Central memory CD8-positive, alpha-beta T cell (primary cell): ENCODE measurements around the gene DCTPP1.

Experiments used
- ATAC-seq: fragments of 150-1000 bp; cut with Tn5 transposase; replicated peaks from 2 replicates; pipeline ENCODE4 v1.10.0; 2022; ENCODE audit warnings: mild to moderate bottlenecking, moderate FRiP score, moderate number of reproducible peaks; ENCODE audit not compliant: poor library complexity, severe bottlenecking; ENCODE audit errors: extremely low read depth
- DNase-seq, 2 donors: peaks; one replicate each; pipeline ENCODE4 v3.0.0; 2021; ENCODE audit warnings: low spot score in 2 of 2
- H3K27ac Mint-ChIP-seq: one replicate; pipeline ENCODE4 v1.8.0; 2022; ENCODE audit warnings: low read depth, mild to moderate bottlenecking, moderate library complexity, mixed read lengths
- H3K27me3 Mint-ChIP-seq: one replicate; pipeline ENCODE4 v1.8.0; 2022; ENCODE audit warnings: mixed read lengths
- H3K36me3 Mint-ChIP-seq: one replicate; pipeline ENCODE4 v1.8.0; 2022; ENCODE audit warnings: mild to moderate bottlenecking, moderate library complexity, mixed read lengths; ENCODE audit not compliant: insufficient read depth
- H3K4me1 Mint-ChIP-seq: one replicate; pipeline ENCODE4 v1.8.0; 2022; ENCODE audit warnings: mixed read lengths
- H3K4me3 Mint-ChIP-seq: one replicate; pipeline ENCODE4 v1.8.0; 2022; ENCODE audit warnings: mild to moderate bottlenecking, moderate library complexity, mixed read lengths
- H3K9me3 Mint-ChIP-seq: one replicate; pipeline ENCODE4 v1.8.0; 2022; ENCODE audit warnings: mixed read lengths

Gene DCTPP1

DNA sequence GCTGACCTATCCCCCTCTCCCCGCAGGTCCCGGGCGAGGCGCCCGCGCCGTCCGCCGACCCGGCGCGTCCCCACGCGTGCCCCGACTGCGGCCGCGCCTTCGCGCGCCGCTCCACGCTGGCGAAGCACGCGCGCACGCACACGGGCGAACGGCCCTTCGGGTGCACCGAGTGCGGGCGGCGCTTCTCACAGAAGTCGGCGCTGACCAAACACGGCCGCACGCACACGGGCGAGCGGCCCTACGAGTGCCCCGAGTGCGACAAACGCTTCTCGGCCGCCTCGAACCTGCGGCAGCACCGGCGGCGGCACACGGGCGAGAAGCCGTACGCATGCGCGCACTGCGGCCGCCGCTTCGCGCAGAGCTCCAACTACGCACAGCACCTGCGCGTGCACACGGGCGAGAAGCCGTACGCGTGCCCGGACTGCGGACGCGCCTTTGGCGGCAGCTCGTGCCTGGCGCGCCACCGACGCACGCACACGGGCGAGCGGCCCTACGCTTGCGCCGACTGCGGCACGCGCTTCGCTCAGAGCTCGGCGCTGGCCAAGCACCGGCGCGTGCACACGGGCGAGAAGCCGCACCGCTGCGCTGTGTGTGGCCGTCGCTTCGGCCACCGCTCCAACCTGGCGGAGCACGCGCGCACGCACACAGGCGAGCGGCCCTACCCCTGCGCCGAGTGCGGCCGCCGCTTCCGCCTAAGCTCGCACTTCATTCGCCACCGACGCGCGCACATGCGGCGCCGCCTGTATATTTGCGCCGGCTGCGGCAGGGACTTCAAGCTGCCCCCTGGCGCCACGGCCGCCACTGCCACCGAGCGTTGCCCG lies 12.1 kb downstream of the DCTPP1 start:
- ATAC-seq (peak; percentile 88), DNase-seq (peak; percentile 72 to 84)
- Mint-ChIP-seq H3K27me3 (no peaks in the 10 kb centered on the region), H3K36me3 (peaks cover 9% of the 10 kb centered on the region), H3K4me1 (peaks cover 26% of the 10 kb centered on the region), H3K27ac (no peak overlapping the region), H3K9me3 (no peaks in the 10 kb centered on the region), H3K4me3 (peak overlapping the region; percentile 72)

DNA sequence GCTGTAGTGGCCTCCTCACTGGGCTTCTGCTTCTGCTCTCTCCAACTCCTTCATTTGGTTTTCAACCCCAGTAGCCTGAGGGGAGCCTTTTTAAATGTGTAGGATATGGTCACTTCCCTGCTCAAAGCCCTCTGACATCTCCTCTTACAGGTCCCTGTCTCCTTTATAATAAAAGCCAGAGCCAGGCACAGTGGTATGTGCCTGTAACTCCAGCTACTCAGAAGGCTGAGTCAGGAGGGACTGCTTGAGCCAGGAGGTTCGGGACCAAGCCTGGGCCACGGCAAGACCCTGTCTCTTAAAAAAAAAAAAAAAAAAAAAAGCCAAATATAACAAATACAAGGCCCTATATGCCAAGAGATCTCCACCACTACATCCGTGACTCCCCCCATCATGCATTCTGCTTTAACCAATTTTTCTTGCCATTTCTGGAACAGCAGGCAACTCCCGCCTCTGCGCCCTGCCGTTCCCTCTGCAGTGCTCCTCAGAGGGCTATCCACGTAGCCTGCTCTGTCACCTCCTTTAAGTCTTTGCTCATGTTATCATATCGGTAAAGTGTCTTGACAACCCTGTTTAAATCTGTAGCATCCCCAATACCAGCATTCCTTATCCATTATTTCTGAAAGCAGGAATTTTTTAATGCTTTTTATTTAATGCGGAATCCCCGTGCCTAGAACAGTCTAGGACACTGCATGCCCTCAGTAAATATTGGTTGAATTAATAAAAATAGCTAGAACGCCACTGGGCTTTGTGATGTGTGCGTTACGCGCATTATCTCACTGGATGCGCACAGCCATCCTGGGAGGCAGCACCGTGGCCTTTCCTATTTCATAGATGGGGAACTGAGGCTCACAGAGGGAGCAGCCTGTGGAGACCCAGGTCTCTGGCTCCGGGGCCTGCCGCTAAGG lies 13.0 kb downstream of the DCTPP1 start:
- ATAC-seq: peak; percentile 5
- H3K36me3 Mint-ChIP-seq: peaks cover 8% of the 10 kb centered on the region
- peak in 1 of 2 donors; percentile 24 for DNase-seq
- peak overlapping the region; percentile 72 for H3K4me3 Mint-ChIP-seq
- H3K4me1 Mint-ChIP-seq: peaks cover 31% of the 10 kb centered on the region
- H3K27ac Mint-ChIP-seq: peak overlapping the region; percentile 70
- no peaks in the 10 kb centered on the region for H3K27me3 Mint-ChIP-seq
- no peaks in the 10 kb centered on the region for H3K9me3 Mint-ChIP-seq

GRCh38 chr16:30416047-30416603 lies 13.7 kb downstream of the DCTPP1 start:
- Mint-ChIP-seq H3K4me1 (peaks cover 31% of the 10 kb centered on the region), H3K27ac (peak overlapping the region; percentile 70), H3K27me3 (no peaks in the 10 kb centered on the region)

GRCh38 chr16:30414159-30414558 lies 15.7 kb downstream of the DCTPP1 start:
- Mint-ChIP-seq H3K9me3 (no peaks in the 10 kb centered on the region), H3K27ac (no peak overlapping the region), H3K4me1 (peaks cover 28% of the 10 kb centered on the region), H3K4me3 (no peak overlapping the region), H3K36me3 (peaks cover 12% of the 10 kb centered on the region), H3K27me3 (no peaks in the 10 kb centered on the region)
- ATAC-seq (no peak), DNase-seq (no peak)

More at GRCh38 chr16:30416047-30416603, 13.7 kb downstream of the DCTPP1 start:
- no peak overlapping the region for H3K4me3 Mint-ChIP-seq
- ATAC-seq (no peak), DNase-seq (no peak)
- H3K9me3 Mint-ChIP-seq: no peaks in the 10 kb centered on the region
- peaks cover 12% of the 10 kb centered on the region for H3K36me3 Mint-ChIP-seq

- no peaks in the 10 kb centered on the region for H3K27me3 Mint-ChIP-seq
- no peak overlapping the region for H3K27ac Mint-ChIP-seq
- peaks cover 36% of the 10 kb centered on the region for H3K4me1 Mint-ChIP-seq
- H3K9me3 Mint-ChIP-seq: no peaks in the 10 kb centered on the region
- ATAC-seq (no peak), DNase-seq (no peak)
- H3K4me3 Mint-ChIP-seq: no peak overlapping the region
- H3K36me3 Mint-ChIP-seq: peaks cover 14% of the 10 kb centered on the region
Measured at GRCh38 chr16:30413112-30413806, 16.6 kb downstream of the DCTPP1 start.

DNA sequence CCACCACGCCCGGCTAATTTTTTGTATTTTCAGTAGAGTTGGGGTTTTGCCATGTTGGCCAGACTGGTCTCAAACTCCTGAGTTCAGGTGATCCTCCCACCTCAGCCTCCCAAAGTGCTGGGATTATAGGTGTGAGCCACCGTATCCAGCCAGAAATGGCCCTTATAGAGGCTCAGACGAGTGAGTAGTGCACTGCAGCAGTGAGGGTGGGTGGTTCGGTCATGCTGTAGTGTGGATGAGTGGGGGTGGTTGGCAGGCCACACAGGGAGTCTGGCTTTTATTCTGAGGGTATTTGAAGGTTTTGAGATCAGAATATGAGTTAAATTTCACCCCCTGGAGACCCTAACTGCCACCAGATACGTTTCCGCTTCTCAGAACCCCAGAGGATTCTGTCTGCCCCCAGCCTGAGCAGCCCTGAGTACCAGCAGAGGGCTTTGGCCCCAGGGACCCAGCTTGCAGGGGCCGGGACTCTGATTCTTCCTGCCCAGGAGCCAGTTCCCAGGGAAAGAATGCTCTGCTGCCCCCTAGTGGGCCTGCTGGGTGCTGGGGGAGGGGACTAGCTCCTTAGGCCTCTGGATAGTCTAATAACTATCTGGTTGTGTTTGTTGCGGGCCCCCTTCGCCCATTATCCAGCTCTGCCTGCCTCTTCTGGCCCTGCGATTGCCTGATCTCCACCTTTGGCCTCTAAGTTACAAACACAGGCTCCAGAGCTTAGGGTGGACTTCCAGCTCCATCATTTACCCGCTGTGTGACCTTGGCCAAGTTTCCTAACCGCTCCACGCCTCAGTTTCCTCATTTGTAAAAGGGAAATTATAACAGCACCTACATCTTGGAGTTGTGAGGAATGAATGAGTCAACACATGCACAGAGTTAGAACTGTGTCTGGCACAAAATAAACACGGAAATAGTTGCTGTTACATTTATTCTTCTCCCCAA lies 20.4 kb downstream of the DCTPP1 start:
- Mint-ChIP-seq H3K4me1 (peaks cover 30% of the 10 kb centered on the region), H3K36me3 (peaks cover 15% of the 10 kb centered on the region), H3K9me3 (no peaks in the 10 kb centered on the region), H3K27ac (no peak overlapping the region), H3K4me3 (peak overlapping the region; percentile 89), H3K27me3 (no peaks in the 10 kb centered on the region)
- DNase-seq (peak; percentile 88 to 95), ATAC-seq (peak; percentile 72)

DNA sequence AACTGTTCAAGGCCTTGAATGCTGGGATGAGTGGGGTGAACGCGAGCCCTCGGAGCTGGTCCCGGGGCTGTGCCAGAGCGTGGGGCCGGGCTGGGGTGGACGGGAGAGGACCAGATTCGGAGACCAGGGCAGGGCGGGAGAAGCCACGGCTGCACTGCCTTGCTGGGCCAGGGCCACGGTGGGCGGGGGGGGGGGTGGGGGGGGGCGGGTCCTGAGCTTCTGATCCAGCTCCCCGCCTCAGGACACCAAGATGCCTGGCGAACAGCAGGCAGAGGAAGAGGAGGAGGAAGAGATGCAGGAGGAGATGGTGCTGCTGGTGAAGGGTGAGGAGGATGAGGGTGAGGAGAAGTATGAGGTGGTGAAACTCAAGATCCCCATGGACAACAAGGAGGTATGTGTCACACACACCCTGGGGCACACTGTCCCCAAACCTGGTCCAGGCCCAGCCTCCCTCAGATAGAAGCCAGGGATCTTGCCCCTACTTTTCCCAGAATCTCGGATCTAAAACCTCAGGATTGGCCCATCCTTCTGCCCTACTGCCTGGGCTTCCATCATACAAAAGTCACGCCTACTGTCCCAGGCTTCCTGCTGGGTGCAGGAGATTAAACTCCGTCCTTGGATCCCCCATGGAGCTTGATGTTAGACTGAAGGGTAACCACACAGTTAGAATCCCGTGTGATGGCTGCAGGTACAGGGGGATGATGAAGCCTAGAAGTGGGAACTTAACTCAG lies 21.9 kb downstream of the DCTPP1 start:
- Mint-ChIP-seq H3K36me3 (peaks cover 15% of the 10 kb centered on the region), H3K9me3 (no peaks in the 10 kb centered on the region), H3K4me1 (peaks cover 30% of the 10 kb centered on the region), H3K4me3 (peak overlapping the region; percentile 89), H3K27ac (no peak overlapping the region), H3K27me3 (no peaks in the 10 kb centered on the region)
- ATAC-seq (no peak), DNase-seq (no peak)

DNA sequence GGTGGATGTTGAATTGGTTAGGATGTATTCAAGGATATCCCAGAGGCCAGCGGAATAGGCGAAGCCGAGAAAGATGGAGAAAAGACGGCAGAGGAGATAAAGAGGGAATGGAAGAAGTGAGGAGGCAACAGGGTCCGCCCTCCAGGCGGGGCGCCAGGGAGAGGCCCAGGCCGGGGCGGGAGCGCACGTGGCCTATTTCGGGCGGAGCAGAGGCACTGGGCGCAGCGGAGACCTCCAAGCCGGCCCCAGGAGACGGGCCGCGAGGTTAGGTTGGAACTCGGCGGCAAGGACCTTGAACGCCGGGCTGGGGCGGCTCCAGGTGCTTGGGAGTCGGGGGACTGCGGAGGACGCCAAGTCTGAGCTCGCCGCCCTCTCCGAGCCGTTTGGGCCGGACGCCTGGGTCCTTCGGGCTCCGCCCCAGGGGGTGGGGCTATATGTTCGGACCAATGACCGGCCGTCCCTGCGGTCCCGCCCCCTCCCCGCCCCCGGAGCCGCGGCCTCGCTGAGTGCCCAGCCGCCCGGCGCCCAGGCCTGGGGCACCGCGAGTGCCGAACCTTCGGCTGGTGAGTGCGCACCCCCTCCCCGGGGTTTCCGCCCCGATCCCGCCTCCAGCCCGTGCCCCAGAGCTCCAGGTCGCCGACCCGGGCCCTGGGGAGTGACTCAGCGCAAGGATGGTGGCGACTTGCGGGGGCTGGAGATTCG lies 22.6 kb downstream of the DCTPP1 start, which contains the start of gene ZNF771:
ZNF771 (plus strand) TSS at position 505 of the 702 bp plus-strand sequence. CDS start 448 bp downstream, outside the sequence.
- peak within 1 kb of the TSS; percentile 89 for H3K4me3 Mint-ChIP-seq
- H3K9me3 Mint-ChIP-seq: no peaks in the 10 kb centered on the region
- H3K27ac Mint-ChIP-seq: peak within 1 kb of the TSS; percentile 41
- H3K4me1 Mint-ChIP-seq: peaks cover 28% of the 10 kb centered on the region
- H3K36me3 Mint-ChIP-seq: peaks cover 13% of the 10 kb centered on the region
- DNase-seq (peak; percentile 68 to 75), ATAC-seq (peak; percentile 78)
- H3K27me3 Mint-ChIP-seq: no peaks in the 10 kb centered on the region

- Mint-ChIP-seq H3K27ac (peak overlapping the region; percentile 41), H3K4me1 (peaks cover 25% of the 10 kb centered on the region), H3K36me3 (peaks cover 10% of the 10 kb centered on the region), H3K27me3 (no peaks in the 10 kb centered on the region), H3K9me3 (no peaks in the 10 kb centered on the region), H3K4me3 (peak overlapping the region; percentile 89)
- peak; percentile 27 for ATAC-seq
- DNase-seq: no peak
Measured at GRCh38 chr16:30406795-30407101, 23.1 kb downstream of the DCTPP1 start.

DNA sequence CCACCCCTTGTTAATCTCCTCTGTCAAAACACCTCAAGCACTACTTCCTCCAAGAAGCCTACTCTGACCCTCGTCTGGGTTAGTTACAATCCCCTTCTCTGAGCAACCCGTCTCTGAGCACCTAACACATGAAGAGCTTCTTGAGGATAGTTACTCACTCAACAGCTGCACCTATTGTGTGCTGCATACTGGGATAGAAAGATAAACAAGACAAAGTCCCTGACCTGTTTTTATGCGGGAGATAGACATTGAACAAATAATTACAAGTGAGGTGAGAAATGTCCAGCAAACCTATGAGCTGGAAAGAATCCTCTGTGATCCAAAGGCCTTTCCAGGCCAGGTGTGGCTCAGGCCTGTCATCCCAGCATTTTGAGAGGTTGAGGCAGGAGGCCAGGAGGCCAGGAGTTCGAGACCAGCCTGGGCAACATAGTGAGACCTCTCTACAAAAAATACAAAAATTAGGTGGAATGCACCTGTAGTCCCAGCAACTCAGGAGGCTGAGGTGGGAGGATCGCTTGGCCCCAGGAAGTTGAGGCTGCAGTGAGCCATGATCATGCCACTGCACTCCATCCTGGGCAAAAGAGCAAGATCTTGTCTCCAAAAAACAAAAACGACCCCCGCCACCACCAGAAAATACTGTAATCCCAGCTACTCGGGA lies 27.9 kb downstream of the DCTPP1 start:
- Mint-ChIP-seq H3K27me3 (no peaks in the 10 kb centered on the region), H3K4me3 (peak overlapping the region; percentile 80), H3K9me3 (no peaks in the 10 kb centered on the region), H3K27ac (no peak overlapping the region), H3K4me1 (peaks cover 30% of the 10 kb centered on the region), H3K36me3 (peaks cover 7% of the 10 kb centered on the region)
- no peak for DNase-seq
- ATAC-seq: no peak
